ENCODE data around the gene ASXL3. TPM values are rescaled to one million over a fixed set of nuclear protein-coding genes. Genes with fewer than 3 reads are reported as not detected.

Gene ASXL3
- polyA plus RNA-seq, 1 donor = 5.3 TPM

Other genes with a start within 250 kb of the ASXL3 start
- gene CCDC178, start 137.5 kb upstream of the ASXL3 start, polyA plus RNA-seq (ENCODE audit: insufficient read length) = 0.19 TPM

Data from forelimb muscle (tissue), 1 donor.